ENCODE data around the gene ALG11.

ALG11 gene

GRCh38 chr13:51997641-51998330 lies 14.4 kb upstream of the ALG11 start:
- DNase-seq (ENCODE audit: low read depth) = no peak

GRCh38 chr13:51998723-51999509 lies 13.3 kb upstream of the ALG11 start:
- DNase-seq (ENCODE audit: low read depth) = no peak

- no peak for DNase-seq (ENCODE audit: low read depth)
These were observed 12.7 kb upstream of the ALG11 start for GRCh38 chr13:51999510-51999911.

- DNase-seq (ENCODE audit: low read depth) = no peak
These were observed 12.3 kb upstream of the ALG11 start for GRCh38 chr13:51999921-52000320.

- peak; percentile 5 for DNase-seq (ENCODE audit: low read depth)
These were observed 11.0 kb upstream of the ALG11 start for GRCh38 chr13:52001120-52001731.

GRCh38 chr13:52002361-52002760 lies 9.8 kb upstream of the ALG11 start:
- no peak for DNase-seq (ENCODE audit: low read depth)

- no peak for DNase-seq (ENCODE audit: low read depth)
These were observed 8.7 kb upstream of the ALG11 start for GRCh38 chr13:52003541-52003940.

GRCh38 chr13:52004511-52005170 lies 7.6 kb upstream of the ALG11 start:
- no peak for DNase-seq (ENCODE audit: low read depth)

- DNase-seq (ENCODE audit: low read depth) = no peak
These were observed 6.2 kb upstream of the ALG11 start for GRCh38 chr13:52005841-52006522.

- no peak for DNase-seq (ENCODE audit: low read depth)
These were observed 5.5 kb upstream of the ALG11 start for GRCh38 chr13:52006523-52007245.

GRCh38 chr13:52009946-52010345 lies 2.3 kb upstream of the ALG11 start:
- no peak for DNase-seq (ENCODE audit: low read depth)

GRCh38 chr13:52010890-52011631 lies 1.1 kb upstream of the ALG11 start, which contains the start of gene ATP7B:
TSS of gene ATP7B (minus strand) at chr13:52011450. CDS start at chr13:52011337, 113 bp downstream.
- DNase-seq (ENCODE audit: low read depth) = peak; percentile 3

GRCh38 chr13:52012512-52012836 lies 276 bp downstream of the ALG11 start:
- DNase-seq (ENCODE audit: low read depth) = no peak

GRCh38 chr13:52016296-52016695 lies 4.1 kb downstream of the ALG11 start:
- DNase-seq (ENCODE audit: low read depth) = no peak

- no peak for DNase-seq (ENCODE audit: low read depth)
These were observed 8.0 kb downstream of the ALG11 start for GRCh38 chr13:52020191-52020590.

- DNase-seq (ENCODE audit: low read depth) = no peak
These were observed 10.2 kb downstream of the ALG11 start for GRCh38 chr13:52022356-52022755.

- DNase-seq (ENCODE audit: low read depth) = no peak
These were observed 12.3 kb downstream of the ALG11 start, which contains the start of gene UTP14C for GRCh38 chr13:52024481-52024880. TSS of gene UTP14C (plus strand) at chr13:52024691. CDS start at chr13:52028805, 4,114 bp downstream.

- DNase-seq (ENCODE audit: low read depth) = no peak
These were observed 13.5 kb downstream of the ALG11 start for GRCh38 chr13:52025475-52026245.

- DNase-seq (ENCODE audit: low read depth) = no peak
These were observed 14.0 kb downstream of the ALG11 start for GRCh38 chr13:52026246-52026626.

GRCh38 chr13:52027832-52028231 lies 15.6 kb downstream of the ALG11 start:
- no peak for DNase-seq (ENCODE audit: low read depth)

All from GM04503 (cell line).